GM12865 (cell line): ENCODE results near the gene RNASE7.

ENCODE experiments used
- DNase-seq: peaks from one replicate; pipeline ENCODE4 v3.0.0; 2010; ENCODE audit warnings: low read depth
- H3K4me3 ChIP-seq: 2 replicates; pipeline ENCODE4 v1.5.1; 2011; ENCODE audit warnings: mild to moderate bottlenecking, low read depth, low read length, control low read depth
- CTCF ChIP-seq: IDR thresholded peaks from 2 replicates; pipeline ENCODE4 v1.5.1; 2011; ENCODE audit warnings: low read length, control low read depth, low read depth, inconsistent platforms; ENCODE audit not compliant: insufficient read depth; ENCODE audit errors: missing control alignments

RNASE7 gene

GRCh38 chr14:21072781-21073339 is 30.7 kb downstream of the RNASE7 start:
- no peak for TF ChIP-seq CTCF

GRCh38 chr14:21073921-21074320 is 31.8 kb downstream of the RNASE7 start:
- DNase-seq, result no peak
- no peak overlapping the region for H3K4me3 ChIP-seq
- no peak for TF ChIP-seq CTCF

More at GRCh38 chr14:21072781-21073339, 30.7 kb downstream of the RNASE7 start:
- no peak overlapping the region for H3K4me3 ChIP-seq
- DNase-seq, result no peak

GRCh38 chr14:21074398-21075272 is 32.5 kb downstream of the RNASE7 start:
- TF ChIP-seq CTCF, result no peak
- H3K4me3 ChIP-seq, result no peak overlapping the region
- DNase-seq, result no peak

- no peak for TF ChIP-seq CTCF
- H3K4me3 ChIP-seq, result no peak overlapping the region
- no peak for DNase-seq
Measured at GRCh38 chr14:21075719-21076437, 33.7 kb downstream of the RNASE7 start.

GRCh38 chr14:21077672-21078071 is 35.5 kb downstream of the RNASE7 start:
- no peak for DNase-seq
- no peak for TF ChIP-seq CTCF

GRCh38 chr14:21078287-21078686 is 36.1 kb downstream of the RNASE7 start:
- no peak overlapping the region for H3K4me3 ChIP-seq
- no peak for TF ChIP-seq CTCF
- DNase-seq, result no peak

More at GRCh38 chr14:21077672-21078071, 35.5 kb downstream of the RNASE7 start:
- H3K4me3 ChIP-seq, result no peak overlapping the region
